KMS-11 (cell line): Measurements from ENCODE around the gene TENM4.

Experiments used
- H2AFZ ChIP-seq: fragments of 200-600 bp; sonication (generic); 2 replicates; pipeline ENCODE4 v1.6.1; 2016; ENCODE audit warnings: antibody characterized with exemption, mixed run types, low read depth
- H3K27ac ChIP-seq: fragments of 200-600 bp; sonication (generic); 2 replicates; pipeline ENCODE4 v1.6.1; 2016; ENCODE audit warnings: mild to moderate bottlenecking, mixed run types
- H3K27me3 ChIP-seq: fragments of 200-600 bp; sonication (generic); 2 replicates; pipeline ENCODE4 v1.6.1; 2017; ENCODE audit warnings: mild to moderate bottlenecking, low read depth, mixed run types, moderate library complexity; ENCODE audit not compliant: insufficient read depth
- H3K36me3 ChIP-seq: fragments of 200-600 bp; sonication (generic); 2 replicates; pipeline ENCODE4 v1.6.1; 2017; ENCODE audit warnings: mild to moderate bottlenecking, mixed run types; ENCODE audit not compliant: insufficient read depth
- H3K4me1 ChIP-seq: fragments of 200-600 bp; sonication (generic); 2 replicates; pipeline ENCODE4 v1.6.1; 2016; ENCODE audit warnings: mild to moderate bottlenecking, low read depth, mixed run types; ENCODE audit not compliant: poor library complexity, severe bottlenecking
- H3K4me2 ChIP-seq: fragments of 200-600 bp; sonication (generic); 2 replicates; pipeline ENCODE4 v1.7.0; 2016; ENCODE audit warnings: mild to moderate bottlenecking, mixed run types
- H3K4me3 ChIP-seq: fragments of 200-600 bp; sonication (generic); IDR thresholded peaks from 2 replicates; pipeline ENCODE4 v1.6.1; 2017; ENCODE audit warnings: low read depth, low read length, mixed read lengths; ENCODE audit not compliant: insufficient read depth
- H3K79me2 ChIP-seq: fragments of 200-600 bp; sonication (generic); 2 replicates; pipeline ENCODE4 v1.6.1; 2016; ENCODE audit warnings: low read depth, mixed run types; ENCODE audit not compliant: insufficient read depth
- H3K9ac ChIP-seq: fragments of 200-600 bp; sonication (generic); 2 replicates; pipeline ENCODE4 v1.6.1; 2016; ENCODE audit warnings: mild to moderate bottlenecking, mixed run types
- H4K20me1 ChIP-seq: fragments of 200-600 bp; sonication (generic); 2 replicates; pipeline ENCODE4 v1.6.1; 2016; ENCODE audit warnings: mild to moderate bottlenecking, mixed run types; ENCODE audit not compliant: insufficient read depth
- CTCF ChIP-seq: fragments of 200-600 bp; sonication (generic); conservative IDR thresholded peaks from 2 replicates; pipeline ENCODE4 v1.6.1; 2017; ENCODE audit warnings: low read depth, mild to moderate bottlenecking, antibody characterized with exemption, low read length, moderate library complexity, mixed read lengths

The TENM4 gene

GRCh38 chr11:79440571-79441460 lies at the start of gene TENM4:
Gene TENM4, minus strand, starts transcription at chr11:79441030. Its CDS starts 371,086 bp downstream, at chr11:79069944.
- Histone ChIP-seq H3K4me3 (no peak within 1 kb of the TSS), H3K4me1 (peaks cover 11% of the 10 kb centered on the region), H3K27ac (no peak within 1 kb of the TSS), H3K9ac (peak within 1 kb of the TSS; percentile 1; the same call in 1 of the 2 replicates), H3K36me3 (no peaks in the 10 kb centered on the region), H3K4me2 (peak within 1 kb of the TSS; percentile 99), H3K27me3 (peaks cover 34% of the 10 kb centered on the region), H4K20me1 (no peaks in the 10 kb centered on the region), H3K79me2 (no peaks in the 10 kb centered on the region), H2AFZ (peak within 1 kb of the TSS; percentile 94)
- peak; percentile 41 for TF ChIP-seq CTCF

GRCh38 chr11:79488286-79488685 lies 47.5 kb upstream of the TENM4 start:
- H3K79me2 ChIP-seq: no peaks in the 10 kb centered on the region
- no peak overlapping the region for H3K27ac ChIP-seq
- no peak overlapping the region for H3K9ac ChIP-seq

GRCh38 chr11:79487412-79487811 lies 46.6 kb upstream of the TENM4 start:
- no peaks in the 10 kb centered on the region for H3K27me3 ChIP-seq
- no peak overlapping the region for H3K27ac ChIP-seq
- H3K79me2 ChIP-seq: no peaks in the 10 kb centered on the region
- no peak for TF ChIP-seq CTCF
- no peaks in the 10 kb centered on the region for H4K20me1 ChIP-seq
- H3K4me3 ChIP-seq: no peak overlapping the region
- H3K9ac ChIP-seq: no peak overlapping the region
- peaks cover 4% of the 10 kb centered on the region for H3K4me1 ChIP-seq
- H3K4me2 ChIP-seq: no peak overlapping the region
- no peaks in the 10 kb centered on the region for H3K36me3 ChIP-seq
- H2AFZ ChIP-seq: no peak overlapping the region

More at GRCh38 chr11:79488286-79488685, 47.5 kb upstream of the TENM4 start:
- Histone ChIP-seq H4K20me1 (no peaks in the 10 kb centered on the region), H2AFZ (no peak overlapping the region), H3K36me3 (no peaks in the 10 kb centered on the region), H3K4me3 (no peak overlapping the region), H3K4me1 (peaks cover 4% of the 10 kb centered on the region), H3K27me3 (no peaks in the 10 kb centered on the region), H3K4me2 (no peak overlapping the region)
- no peak for TF ChIP-seq CTCF

GRCh38 chr11:79486242-79486984 lies 45.6 kb upstream of the TENM4 start:
- Histone ChIP-seq H3K4me3 (no peak overlapping the region), H3K4me2 (no peak overlapping the region), H3K36me3 (no peaks in the 10 kb centered on the region), H3K4me1 (peaks cover 4% of the 10 kb centered on the region), H3K9ac (no peak overlapping the region), H3K27me3 (no peaks in the 10 kb centered on the region), H3K79me2 (no peaks in the 10 kb centered on the region), H4K20me1 (no peaks in the 10 kb centered on the region), H3K27ac (no peak overlapping the region), H2AFZ (no peak overlapping the region)
- TF ChIP-seq CTCF: no peak
